GM21825 (cell line): ENCODE results near the gene FKBP1C.
A peak's percentile ranks its signal among the peaks of the same experiment; 100 is the strongest.
"Not testable (repeated sequence)": the region's sequence is repeated elsewhere in the genome, so short reads cannot be mapped to it uniquely, and the experiment has no call there.

Experiments
- ATAC-seq: cut with Tn5 transposase; IDR thresholded peaks from one replicate; pipeline ENCODE4 v1.9.1; 2021; ENCODE audit warnings: mild to moderate bottlenecking, moderate library complexity; ENCODE audit not compliant: unreplicated experiment

FKBP1C gene

GRCh38 chr6:63211343-63211742 is at the start of gene FKBP1C:
FKBP1C (plus strand) TSS chr6:63211469.
- not testable (repeated sequence) for ATAC-seq

- not testable (repeated sequence) for ATAC-seq
These were observed 47.0 kb upstream of the FKBP1C start for GRCh38 chr6:63164047-63164803.

GRCh38 chr6:63174173-63174572 is 37.1 kb upstream of the FKBP1C start:
- ATAC-seq, result no peak

GRCh38 chr6:63176181-63176580 is 35.1 kb upstream of the FKBP1C start:
- no peak for ATAC-seq

GRCh38 chr6:63180367-63180766 is 30.9 kb upstream of the FKBP1C start:
- no peak for ATAC-seq

- no peak for ATAC-seq
These were observed 24.3 kb upstream of the FKBP1C start for GRCh38 chr6:63186970-63187369.

GRCh38 chr6:63188828-63189227 is 22.4 kb upstream of the FKBP1C start:
- ATAC-seq, result no peak

GRCh38 chr6:63193324-63193723 is 17.9 kb upstream of the FKBP1C start:
- no peak for ATAC-seq

- no peak for ATAC-seq
These were observed 13.5 kb upstream of the FKBP1C start for GRCh38 chr6:63197741-63198140.

GRCh38 chr6:63213325-63213724 is 2.1 kb downstream of the FKBP1C start:
- no peak for ATAC-seq

GRCh38 chr6:63214816-63215215 is 3.5 kb downstream of the FKBP1C start:
- no peak for ATAC-seq

- ATAC-seq, result no peak
These were observed 12.9 kb downstream of the FKBP1C start for GRCh38 chr6:63224179-63224578.

GRCh38 chr6:63225987-63226386 is 14.7 kb downstream of the FKBP1C start:
- ATAC-seq, result not testable (repeated sequence)

- ATAC-seq, result not testable (repeated sequence)
These were observed 16.9 kb downstream of the FKBP1C start for GRCh38 chr6:63227928-63228894.

- ATAC-seq, result not testable (repeated sequence)
These were observed 18.8 kb downstream of the FKBP1C start for GRCh38 chr6:63230027-63230426.

GRCh38 chr6:63230511-63230910 is 19.2 kb downstream of the FKBP1C start:
- not testable (repeated sequence) for ATAC-seq

GRCh38 chr6:63236398-63236817 is 25.1 kb downstream of the FKBP1C start:
- ATAC-seq, result no peak

GRCh38 chr6:63245420-63245819 is 34.2 kb downstream of the FKBP1C start:
- no peak for ATAC-seq

GRCh38 chr6:63245909-63246308 is 34.6 kb downstream of the FKBP1C start:
- ATAC-seq, result peak; percentile 67

GRCh38 chr6:63246581-63246980 is 35.3 kb downstream of the FKBP1C start:
- no peak for ATAC-seq

- ATAC-seq, result no peak
These were observed 38.7 kb downstream of the FKBP1C start for GRCh38 chr6:63249875-63250482.
